Stimulated activated CD8-positive, alpha-beta memory T cell treated with anti-CD3 and anti-CD28 coated beads, Interleukin-12 subunit alpha, Interleukin-12 subunit beta, amount 100 ng/mL, for 4 hours (primary cell): ENCODE data around the gene CDK15.

Experiments used
- DNase-seq: peaks from one replicate; pipeline ENCODE4 v3.0.0-alpha.2; 2020; ENCODE audit warnings: low read depth

The CDK15 gene

GRCh38 chr2:201939453-201939941 is 133.2 kb downstream of the CDK15 start:
- DNase-seq: no peak

- DNase-seq: no peak
Observed at GRCh38 chr2:201942531-201942930, 136.2 kb downstream of the CDK15 start.
